SK-N-SH (cell line): ENCODE measurements around the gene HTR2B. TPM values are rescaled to one million over a fixed set of nuclear protein-coding genes. Genes with fewer than 3 reads are reported as not detected.
"Not testable (repeated sequence)": the region's sequence is repeated elsewhere in the genome, so short reads cannot be mapped to it uniquely, and the experiment has no call there.

Source experiments
- CTCF ChIA-PET: fragments of 300-600, 350-600 bp; formaldehyde crosslinking; extraction: SDS; loops from one replicate; lab custom pipeline; 2021; lab: Yijun Ruan, JAX
- POLR2A ChIA-PET: fragments of 350-600 bp; sonication (Branson Sonifier 250); formaldehyde crosslinking; extraction: SDS; loops from one replicate; lab custom pipeline; 2020; ENCODE audit warnings: antibody characterized with exemption, inconsistent platforms; lab: Yijun Ruan, JAX
- DNase-seq: peaks from one replicate; pipeline ENCODE4 v3.0.0; 2012
- H2AFZ ChIP-seq: fragments of 200-600 bp; sonication (generic); 2 replicates; pipeline ENCODE4 v1.8.1; 2016; ENCODE audit warnings: antibody characterized with exemption, mild to moderate bottlenecking, low read depth
- H3F3A ChIP-seq: fragments of 200-600 bp; sonication (generic); replicated peaks from 2 replicates; pipeline ENCODE3; 2016; ENCODE audit warnings: antibody characterized with exemption, mild to moderate bottlenecking; ENCODE audit not compliant: insufficient read depth
- H3K27ac ChIP-seq, 2 experiments: fragments of 200-500 bp in 1 of 2; fragments of 200-600 bp in 1 of 2; sonication (Bioruptor generic) in 1 of 2; sonication (generic), shearing (Covaris generic) in 1 of 2; 2 replicates each; pipeline versions ENCODE4 v1.5.1 to v1.6.1; 2014 to 2016; ENCODE audit warnings: low read depth in 2 of 2, inconsistent platforms in 1 of 2, low read length in 1 of 2, mild to moderate bottlenecking in 1 of 2, mixed read lengths in 1 of 2
- H3K27me3 ChIP-seq: fragments of 200-600 bp; sonication (generic), shearing (Covaris generic); 2 replicates; pipeline ENCODE4 v1.6.1; 2016; ENCODE audit warnings: mixed run types; ENCODE audit not compliant: insufficient read depth
- H3K36me3 ChIP-seq, 2 experiments: fragments of 200-500 bp in 1 of 2; fragments of 200-600 bp in 1 of 2; sonication (Bioruptor generic) in 1 of 2; sonication (generic) in 1 of 2; replicated peaks in 1 of 2; 2 replicates each; pipeline versions ENCODE3 to v1.5.1; 2014 to 2016; ENCODE audit warnings: low read length in 1 of 2, mild to moderate bottlenecking in 1 of 2; ENCODE audit not compliant: insufficient read depth in 2 of 2, control insufficient read depth in 1 of 2
- H3K4me1 ChIP-seq, 2 experiments: fragments of 200-500 bp in 1 of 2; fragments of 200-600 bp in 1 of 2; sonication (Bioruptor generic) in 1 of 2; sonication (generic), shearing (Covaris generic) in 1 of 2; 2 replicates each; pipeline versions ENCODE4 v1.5.1 to v1.6.1; 2014 to 2016; ENCODE audit warnings: low read depth in 1 of 2, low read length in 1 of 2, mixed run types in 1 of 2; ENCODE audit not compliant: insufficient read depth in 2 of 2, control insufficient read depth in 1 of 2
- H3K4me2 ChIP-seq: fragments of 200-600 bp; sonication (generic), shearing (Covaris generic); 2 replicates; pipeline ENCODE4 v1.6.1; 2017; ENCODE audit warnings: mixed run types
- H3K4me3 ChIP-seq, 2 experiments: fragments of 200-500 bp in 1 of 2; fragments of 200-600 bp in 1 of 2; sonication (Bioruptor generic) in 1 of 2; sonication (generic), shearing (Covaris generic) in 1 of 2; 2 replicates each; pipeline versions ENCODE4 v1.5.1 to v1.8.1; 2014 to 2016; ENCODE audit warnings: low read depth in 2 of 2, inconsistent platforms in 1 of 2, low read length in 1 of 2, mild to moderate bottlenecking in 1 of 2, mixed read lengths in 1 of 2, moderate library complexity in 1 of 2
- H3K79me2 ChIP-seq: fragments of 200-600 bp; sonication (generic); 2 replicates; pipeline ENCODE4 v1.8.1; 2017; ENCODE audit warnings: mild to moderate bottlenecking; ENCODE audit not compliant: insufficient read depth
- H3K9ac ChIP-seq: fragments of 200-600 bp; sonication (generic); 2 replicates; pipeline ENCODE4 v1.6.1; 2017; ENCODE audit warnings: mixed run types
- H3K9me2 ChIP-seq: fragments of 200-600 bp; sonication (generic); 2 replicates; pipeline ENCODE4 v1.6.1; 2017; ENCODE audit warnings: mixed run types
- H3K9me3 ChIP-seq: fragments of 200-600 bp; sonication (generic); 2 replicates; pipeline ENCODE4 v1.6.1; 2017; ENCODE audit warnings: mixed run types, mild to moderate bottlenecking, moderate library complexity
- H4K20me1 ChIP-seq: fragments of 200-600 bp; sonication (generic); 2 replicates; pipeline ENCODE4 v1.6.1; 2017; ENCODE audit warnings: mild to moderate bottlenecking, mixed run types; ENCODE audit not compliant: insufficient read depth
- ELF1 ChIP-seq: IDR thresholded peaks from 2 replicates; pipeline ENCODE4 v1.4.0; 2012
- FOSL2 ChIP-seq: IDR thresholded peaks from 2 replicates; pipeline ENCODE4 v1.4.0; 2012; ENCODE audit warnings: low read depth, mild to moderate bottlenecking, moderate library complexity, borderline replicate concordance
- FOXJ3 ChIP-seq: sonication (generic); formaldehyde crosslinking; IDR thresholded peaks from 2 replicates; pipeline ENCODE4 v1.5.1; 2020; ENCODE audit warnings: mild to moderate bottlenecking, missing genetic modification reagents
- GABPA ChIP-seq: IDR thresholded peaks from 2 replicates; pipeline ENCODE4 v1.4.0; 2012; ENCODE audit warnings: low read depth, mild to moderate bottlenecking
- IRF3 ChIP-seq: fragments of 150-350 bp; IDR thresholded peaks from 2 replicates; pipeline ENCODE4 v1.6.1; 2016; ENCODE audit warnings: mild to moderate bottlenecking, low read depth, low read length
- MEF2A ChIP-seq: IDR thresholded peaks from 2 replicates; pipeline ENCODE4 v1.4.0; 2012; ENCODE audit warnings: low read depth, borderline replicate concordance
- MXI1 ChIP-seq: IDR thresholded peaks from 2 replicates; pipeline ENCODE4 v1.6.1; 2012; ENCODE audit warnings: mild to moderate bottlenecking, low read depth, low read length, improper control_type of control experiment
- NFIC ChIP-seq: IDR thresholded peaks from 2 replicates; pipeline ENCODE4 v1.4.0; 2012; ENCODE audit warnings: borderline replicate concordance
- PBX3 ChIP-seq: IDR thresholded peaks from 2 replicates; pipeline ENCODE4; 2012
- RAD21 ChIP-seq: IDR thresholded peaks from 2 replicates; pipeline ENCODE4 v1.6.1; 2012; ENCODE audit warnings: mild to moderate bottlenecking, low read length
- RCOR1 ChIP-seq: fragments of 150-350 bp; IDR thresholded peaks from 2 replicates; pipeline ENCODE4 v1.6.1; 2017; ENCODE audit warnings: antibody characterized with exemption, low read length
- TCF12 ChIP-seq: IDR thresholded peaks from 2 replicates; pipeline ENCODE4 v1.4.0; 2012
- USF2 ChIP-seq: fragments of 150-350 bp; IDR thresholded peaks from 2 replicates; pipeline ENCODE4 v1.6.1; 2017; ENCODE audit warnings: antibody characterized with exemption, low read length, low read depth, borderline replicate concordance
- ZBTB33 ChIP-seq: IDR thresholded peaks from 2 replicates; pipeline ENCODE4 v1.4.0; 2012; ENCODE audit warnings: low read depth, borderline replicate concordance
- WGBS: methylation state at CpG from one replicate; pipeline ENCODE4 v1.1.6; 2017; ENCODE audit warnings: low lambda C conversion rate; 5-methylcytosine and 5-hydroxymethylcytosine counted together
- polyA plus RNA-seq, 3 experiments: library from polyadenylated mRNA; depleted of rRNA; stranded (reverse); fragments of >200 nt; gene quantifications; 2 replicates each; pipeline ENCODE4 v1.2.3, GENCODE V29; 2012

HTR2B gene
- polyA plus RNA-seq, 1 of the 3 experiments (the other 2 are of a cell fraction), result 0.25 TPM

- H3K4me3 ChIP-seq, H3F3A ChIP-seq, H3K9ac ChIP-seq, H3K9me3 ChIP-seq, DNase-seq, H3K4me1 ChIP-seq, H4K20me1 ChIP-seq, H3K9me2 ChIP-seq, H3K27ac ChIP-seq, H3K4me2 ChIP-seq, H3K27me3 ChIP-seq, H2AFZ ChIP-seq: not testable (repeated sequence)
- Histone ChIP-seq H3K36me3 (peaks cover 4 to 23% of the 10 kb centered on the region in 2 experiments), H3K79me2 (peaks cover 37% of the 10 kb centered on the region)
- 97% methylated on average over 8 of the region's 8 CpGs for WGBS
- POLR2A ChIA-PET, result interaction anchor here (0.6 kb wide), 1 partner anchor 10 kb away, joined by 4 read pairs; no protein-coding TSS in a partner anchor
- CTCF ChIA-PET, result interaction anchor here (1.2 to 1.7 kb wide), 3 partner anchors 16 to 52 kb away, joined by 3 to 4 read pairs (median 3); partner anchors contain the start of gene HTR2B
Measured at GRCh38 chr2:231140808-231141207, 16.0 kb upstream of the HTR2B start.

GRCh38 chr2:231139796-231140195 is 15.0 kb upstream of the HTR2B start:
- DNase-seq, result no peak
- peaks cover 5% of the 10 kb centered on the region for H3F3A ChIP-seq
- H3K9me2 ChIP-seq, result no peaks in the 10 kb centered on the region
- TF ChIP-seq PBX3 (no peak), USF2 (no peak), FOXJ3 (CRISPR knock-in tag) (no peak), FOSL2 (no peak), GABPA (no peak)
- H3K4me1 ChIP-seq, result peaks cover 0 to 9% of the 10 kb centered on the region in 2 experiments; a peak in 2 of 4 replicates
- no peaks in the 10 kb centered on the region for H4K20me1 ChIP-seq
- H3K27ac ChIP-seq, result no peak overlapping the region
- H3K36me3 ChIP-seq, result peaks cover 4 to 25% of the 10 kb centered on the region in 2 experiments
- no peak overlapping the region for H3K4me3 ChIP-seq
- H3K4me2 ChIP-seq, result no peak overlapping the region
- POLR2A ChIA-PET, result no interaction called here
- H3K27me3 ChIP-seq, result no peaks in the 10 kb centered on the region
- no peak overlapping the region for H2AFZ ChIP-seq
- H3K9ac ChIP-seq, result no peak overlapping the region
- peaks cover 38% of the 10 kb centered on the region for H3K79me2 ChIP-seq
- CTCF ChIA-PET, result interaction anchor here (1.7 kb wide), 1 partner anchor 35 kb away, joined by 3 read pairs; no protein-coding TSS in a partner anchor
- no peaks in the 10 kb centered on the region for H3K9me3 ChIP-seq

GRCh38 chr2:231138699-231139098 is 13.9 kb upstream of the HTR2B start:
- Histone ChIP-seq H3F3A (peaks cover 5% of the 10 kb centered on the region), H3K4me2 (no peak overlapping the region)
- TF ChIP-seq ELF1 (no peak), GABPA (no peak), RCOR1 (no peak), ZBTB33 (no peak), NFIC (no peak), IRF3 (no peak), PBX3 (no peak), USF2 (no peak), MEF2A (no peak), TCF12 (no peak), RAD21 (no peak), MXI1 (no peak)

More at GRCh38 chr2:231138699-231139098, 13.9 kb upstream of the HTR2B start:
- Histone ChIP-seq H3K9me2 (no peaks in the 10 kb centered on the region), H3K27me3 (no peaks in the 10 kb centered on the region), H3K36me3 (peaks cover 4 to 22% of the 10 kb centered on the region in 2 experiments), H3K9me3 (no peaks in the 10 kb centered on the region), H3K27ac (peak overlapping the region in 1 of 2 experiments; percentile 1; a peak in 1 of 4 replicates), H3K4me1 (peaks cover 0 to 16% of the 10 kb centered on the region in 2 experiments; a peak in 2 of 4 replicates), H3K9ac (no peak overlapping the region), H3K4me3 (no peak overlapping the region), H3K79me2 (peaks cover 42% of the 10 kb centered on the region), H4K20me1 (no peaks in the 10 kb centered on the region), H2AFZ (no peak overlapping the region)
- DNase-seq, result no peak
- 98% methylated on average over 8 of the region's 8 CpGs for WGBS
- POLR2A ChIA-PET, result no interaction called here
- CTCF ChIA-PET, result interaction anchor here (1.0 kb wide), 1 partner anchor 10 kb away, joined by 3 read pairs; no protein-coding TSS in a partner anchor
